MM.1S (cell line): Measurements from ENCODE around the gene OXT.
"Not testable (repeated sequence)": the region's sequence is repeated elsewhere in the genome, so short reads cannot be mapped to it uniquely, and the experiment has no call there.

Experiments used
- DNase-seq: peaks from one replicate; pipeline ENCODE4 v3.0.0-alpha.2; 2015
- H2AFZ ChIP-seq: fragments of 300-600 bp; sonication (generic); 2 replicates; pipeline ENCODE4 v1.6.0; 2016; ENCODE audit warnings: antibody characterized with exemption, low read length
- H3F3A ChIP-seq: fragments of 300-600 bp; sonication (generic); 2 replicates; pipeline ENCODE4 v1.6.1; 2016; ENCODE audit warnings: mild to moderate bottlenecking, antibody characterized with exemption, low read length, moderate library complexity, mixed read lengths; ENCODE audit not compliant: insufficient read depth
- H3K27ac ChIP-seq: fragments of 300-600 bp; sonication (generic); 2 replicates; pipeline ENCODE4 v1.5.1; 2016; ENCODE audit warnings: mild to moderate bottlenecking, low read length
- H3K27me3 ChIP-seq: fragments of 300-600 bp; sonication (generic); replicated peaks from 2 replicates; pipeline ENCODE4 v1.6.0; 2016; ENCODE audit warnings: low read length; ENCODE audit not compliant: insufficient read depth
- H3K36me3 ChIP-seq: fragments of 300-600 bp; sonication (generic); replicated peaks from 2 replicates; pipeline ENCODE4 v1.6.1; 2016; ENCODE audit warnings: mild to moderate bottlenecking, low read length, mixed read lengths; ENCODE audit not compliant: insufficient read depth
- H3K4me1 ChIP-seq: fragments of 300-600 bp; sonication (generic); 2 replicates; pipeline ENCODE4 v1.6.1; 2016; ENCODE audit warnings: low read length, mixed read lengths
- H3K4me2 ChIP-seq: fragments of 300-600 bp; sonication (generic); 2 replicates; pipeline ENCODE4 v1.6.0; 2016; ENCODE audit warnings: low read depth, low read length
- H3K4me3 ChIP-seq: fragments of 300-600 bp; sonication (generic); 2 replicates; pipeline ENCODE4 v1.5.1; 2016; ENCODE audit warnings: low read length, mixed read lengths
- H3K79me2 ChIP-seq: fragments of 300-600 bp; sonication (generic); 2 replicates; pipeline ENCODE4 v1.6.1; 2016; ENCODE audit warnings: mixed run types, low read length, mixed read lengths
- H3K9ac ChIP-seq: fragments of 300-600 bp; sonication (generic); 2 replicates; pipeline ENCODE4 v1.6.1; 2016; ENCODE audit warnings: low read length, mixed read lengths
- H3K9me2 ChIP-seq: fragments of 300-600 bp; sonication (generic); replicated peaks from 2 replicates; pipeline ENCODE4 v1.6.1; 2016; ENCODE audit warnings: mild to moderate bottlenecking, low read length, mixed read lengths; ENCODE audit not compliant: insufficient read depth
- H3K9me3 ChIP-seq: fragments of 300-600 bp; sonication (generic); replicated peaks from 2 replicates; pipeline ENCODE4 v1.6.1; 2016; ENCODE audit warnings: mild to moderate bottlenecking, low read length, mixed read lengths; ENCODE audit not compliant: insufficient read depth
- H4K20me1 ChIP-seq: fragments of 300-600 bp; sonication (generic); 2 replicates; pipeline ENCODE4 v1.6.1; 2016; ENCODE audit warnings: mild to moderate bottlenecking, low read length, moderate library complexity, mixed read lengths; ENCODE audit not compliant: insufficient read depth
- CTCF ChIP-seq: fragments of 300-600 bp; sonication (generic); IDR thresholded peaks from 2 replicates; pipeline ENCODE4 v1.5.1; 2016; ENCODE audit warnings: antibody characterized with exemption, low read length, mixed read lengths
- EZH2 ChIP-seq: fragments of 300-600 bp; sonication (generic); optimal IDR thresholded peaks from 2 replicates; pipeline ENCODE3; 2017; ENCODE audit warnings: low read depth, mild to moderate bottlenecking, antibody characterized with exemption, low read length, mixed read lengths
- EZH2phosphoT487 ChIP-seq: fragments of 300-600 bp; sonication (generic); IDR thresholded peaks from 2 replicates; pipeline ENCODE4 v1.6.1; 2018; ENCODE audit warnings: antibody characterized with exemption, low read length

The OXT gene

GRCh38 chr20:3047486-3048419, 23.7 kb upstream of the OXT start:
- H4K20me1 ChIP-seq: no peaks in the 10 kb centered on the region
- H3K4me2 ChIP-seq: no peak overlapping the region
- H3K27ac ChIP-seq: no peak overlapping the region
- H3K4me3 ChIP-seq: no peak overlapping the region
- DNase-seq: no peak
- H3K9ac ChIP-seq: no peak overlapping the region
- H2AFZ ChIP-seq: no peak overlapping the region
- H3K9me3 ChIP-seq: no peaks in the 10 kb centered on the region
- peaks cover 16% of the 10 kb centered on the region; the same call in 1 of the 2 replicates for H3K4me1 ChIP-seq
- H3K79me2 ChIP-seq: peaks cover 16% of the 10 kb centered on the region
- H3K36me3 ChIP-seq: peaks cover 7% of the 10 kb centered on the region; the same call in 1 of the 2 replicates
- no peaks in the 10 kb centered on the region for H3K9me2 ChIP-seq
- H3F3A ChIP-seq: peaks cover 6% of the 10 kb centered on the region
- H3K27me3 ChIP-seq: no peaks in the 10 kb centered on the region
- TF ChIP-seq CTCF (no peak), EZH2phosphoT487 (no peak), EZH2 (no peak)

GRCh38 chr20:3051385-3052019, 19.9 kb upstream of the OXT start:
- Histone ChIP-seq H3K9ac (no peak overlapping the region), H3K9me3 (no peaks in the 10 kb centered on the region), H3K9me2 (no peaks in the 10 kb centered on the region), H3F3A (peaks cover 6% of the 10 kb centered on the region), H3K4me3 (no peak overlapping the region), H3K4me2 (no peak overlapping the region), H3K79me2 (peaks cover 10% of the 10 kb centered on the region), H3K27me3 (no peaks in the 10 kb centered on the region), H3K36me3 (peaks cover 7% of the 10 kb centered on the region; the same call in 1 of the 2 replicates), H3K27ac (peak overlapping the region; percentile 6; the same call in 1 of the 2 replicates), H2AFZ (no peak overlapping the region), H4K20me1 (no peaks in the 10 kb centered on the region), H3K4me1 (peaks cover 16% of the 10 kb centered on the region; the same call in 1 of the 2 replicates)
- peak; percentile 57 for DNase-seq
- no peak for TF ChIP-seq EZH2phosphoT487
- peak; percentile 28; the same call in 1 of the 2 replicates for TF ChIP-seq CTCF

GRCh38 chr20:3059489-3059888, 11.9 kb upstream of the OXT start:
- Histone ChIP-seq H3K27me3 (no peaks in the 10 kb centered on the region), H2AFZ (no peak overlapping the region), H3K36me3 (no peaks in the 10 kb centered on the region), H3K9ac (no peak overlapping the region), H3K4me1 (no peaks in the 10 kb centered on the region), H3K27ac (no peak overlapping the region), H3K9me2 (no peaks in the 10 kb centered on the region), H3K4me3 (no peak overlapping the region), H3F3A (no peaks in the 10 kb centered on the region), H3K4me2 (no peak overlapping the region), H4K20me1 (no peaks in the 10 kb centered on the region), H3K79me2 (no peaks in the 10 kb centered on the region), H3K9me3 (no peaks in the 10 kb centered on the region)
- no peak for DNase-seq
- TF ChIP-seq EZH2phosphoT487 (no peak), EZH2 (no peak)

GRCh38 chr20:3064119-3064518, 7.3 kb upstream of the OXT start:
- H3K79me2 ChIP-seq, H3K27ac ChIP-seq, H3K4me3 ChIP-seq, H3K36me3 ChIP-seq, H3K9ac ChIP-seq, H3K4me1 ChIP-seq, H4K20me1 ChIP-seq, DNase-seq, H3K27me3 ChIP-seq, H2AFZ ChIP-seq, H3K9me2 ChIP-seq, H3K9me3 ChIP-seq, H3K4me2 ChIP-seq, H3F3A ChIP-seq: not testable (repeated sequence)
